Measurements from ENCODE around the gene TMPO.

- TF ChIP-seq CTCF (IDR thresholded peaks at IDR 0.05; ENCODE audit: extremely low read depth in 1 of 2, insufficient read depth in 1 of 2, low read depth in 1 of 2, low read length in 2 of 2), result no peak
- no peak for TF ChIP-seq EZH2 (IDR thresholded peaks at IDR 0.05; ENCODE audit: borderline replicate concordance, low read depth, low read length, severe bottlenecking)
- no peak for TF ChIP-seq POLR2A (IDR thresholded peaks at IDR 0.05; ENCODE audit: low read depth, low read length)
- no peak for TF ChIP-seq POLR2AphosphoS5 (IDR thresholded peaks at IDR 0.05; ENCODE audit: insufficient read depth, low read depth, low read length)
- TF ChIP-seq GATA2 (IDR thresholded peaks at IDR 0.05; ENCODE audit: insufficient read depth, insufficient read length, low read depth, low read length), result no peak
- TF ChIP-seq MAX (IDR thresholded peaks at IDR 0.05; ENCODE audit: insufficient read depth, insufficient read length), result no peak
Measured at GRCh38 chr12:98578821-98579220, 63.4 kb downstream of the TMPO start.
